H1 (cell line): ENCODE results near the gene VSNL1. TPM values are rescaled to one million over a fixed set of nuclear protein-coding genes. Genes with fewer than 3 reads are reported as not detected.

ENCODE experiments used
- polyA plus RNA-seq, 7 experiments: library from polyadenylated mRNA; depleted of rRNA in 3 of 7; stranded (reverse) in 5 of 7; unstranded in 2 of 7; fragments of >200 nt in 5 of 7; fragments of 200-250 nt in 2 of 7; gene quantifications; 1 replicate in 5 of 7; 2 replicates in 1 of 7; 4 replicates in 1 of 7; pipeline versions ENCODE4 v1.2.1 to v1.2.3, GENCODE V29; 2011 to 2013; ENCODE audit warnings: missing spikeins in 2 of 7, mixed read lengths in 2 of 7
- total RNA-seq: library from RNA; stranded (reverse); fragmentation: NEBNext Ultra II Directional; extraction: Animal tissue kit (Norgen Biotek cat#: 25700); gene quantifications from 2 replicates; pipeline ENCODE4 v1.2.1, GENCODE V29; 2021
- TF ChIP-seq, protein P1 (sequence below): fragments of 300-600 bp; sonication (generic); IDR thresholded peaks from 2 replicates; pipeline ENCODE4 v1.7.1; 2012; ENCODE audit warnings: low read length, moderate library complexity, mild to moderate bottlenecking, inconsistent platforms; ENCODE audit not compliant: insufficient replicate concordance

Gene VSNL1
- total and polyA plus RNA-seq, 2 of the 8 experiments (the other 6 are each of a cell fraction or from before 2014, with no cell fraction given) = 49.4 to 108 TPM

- TF ChIP-seq, protein P1, sequence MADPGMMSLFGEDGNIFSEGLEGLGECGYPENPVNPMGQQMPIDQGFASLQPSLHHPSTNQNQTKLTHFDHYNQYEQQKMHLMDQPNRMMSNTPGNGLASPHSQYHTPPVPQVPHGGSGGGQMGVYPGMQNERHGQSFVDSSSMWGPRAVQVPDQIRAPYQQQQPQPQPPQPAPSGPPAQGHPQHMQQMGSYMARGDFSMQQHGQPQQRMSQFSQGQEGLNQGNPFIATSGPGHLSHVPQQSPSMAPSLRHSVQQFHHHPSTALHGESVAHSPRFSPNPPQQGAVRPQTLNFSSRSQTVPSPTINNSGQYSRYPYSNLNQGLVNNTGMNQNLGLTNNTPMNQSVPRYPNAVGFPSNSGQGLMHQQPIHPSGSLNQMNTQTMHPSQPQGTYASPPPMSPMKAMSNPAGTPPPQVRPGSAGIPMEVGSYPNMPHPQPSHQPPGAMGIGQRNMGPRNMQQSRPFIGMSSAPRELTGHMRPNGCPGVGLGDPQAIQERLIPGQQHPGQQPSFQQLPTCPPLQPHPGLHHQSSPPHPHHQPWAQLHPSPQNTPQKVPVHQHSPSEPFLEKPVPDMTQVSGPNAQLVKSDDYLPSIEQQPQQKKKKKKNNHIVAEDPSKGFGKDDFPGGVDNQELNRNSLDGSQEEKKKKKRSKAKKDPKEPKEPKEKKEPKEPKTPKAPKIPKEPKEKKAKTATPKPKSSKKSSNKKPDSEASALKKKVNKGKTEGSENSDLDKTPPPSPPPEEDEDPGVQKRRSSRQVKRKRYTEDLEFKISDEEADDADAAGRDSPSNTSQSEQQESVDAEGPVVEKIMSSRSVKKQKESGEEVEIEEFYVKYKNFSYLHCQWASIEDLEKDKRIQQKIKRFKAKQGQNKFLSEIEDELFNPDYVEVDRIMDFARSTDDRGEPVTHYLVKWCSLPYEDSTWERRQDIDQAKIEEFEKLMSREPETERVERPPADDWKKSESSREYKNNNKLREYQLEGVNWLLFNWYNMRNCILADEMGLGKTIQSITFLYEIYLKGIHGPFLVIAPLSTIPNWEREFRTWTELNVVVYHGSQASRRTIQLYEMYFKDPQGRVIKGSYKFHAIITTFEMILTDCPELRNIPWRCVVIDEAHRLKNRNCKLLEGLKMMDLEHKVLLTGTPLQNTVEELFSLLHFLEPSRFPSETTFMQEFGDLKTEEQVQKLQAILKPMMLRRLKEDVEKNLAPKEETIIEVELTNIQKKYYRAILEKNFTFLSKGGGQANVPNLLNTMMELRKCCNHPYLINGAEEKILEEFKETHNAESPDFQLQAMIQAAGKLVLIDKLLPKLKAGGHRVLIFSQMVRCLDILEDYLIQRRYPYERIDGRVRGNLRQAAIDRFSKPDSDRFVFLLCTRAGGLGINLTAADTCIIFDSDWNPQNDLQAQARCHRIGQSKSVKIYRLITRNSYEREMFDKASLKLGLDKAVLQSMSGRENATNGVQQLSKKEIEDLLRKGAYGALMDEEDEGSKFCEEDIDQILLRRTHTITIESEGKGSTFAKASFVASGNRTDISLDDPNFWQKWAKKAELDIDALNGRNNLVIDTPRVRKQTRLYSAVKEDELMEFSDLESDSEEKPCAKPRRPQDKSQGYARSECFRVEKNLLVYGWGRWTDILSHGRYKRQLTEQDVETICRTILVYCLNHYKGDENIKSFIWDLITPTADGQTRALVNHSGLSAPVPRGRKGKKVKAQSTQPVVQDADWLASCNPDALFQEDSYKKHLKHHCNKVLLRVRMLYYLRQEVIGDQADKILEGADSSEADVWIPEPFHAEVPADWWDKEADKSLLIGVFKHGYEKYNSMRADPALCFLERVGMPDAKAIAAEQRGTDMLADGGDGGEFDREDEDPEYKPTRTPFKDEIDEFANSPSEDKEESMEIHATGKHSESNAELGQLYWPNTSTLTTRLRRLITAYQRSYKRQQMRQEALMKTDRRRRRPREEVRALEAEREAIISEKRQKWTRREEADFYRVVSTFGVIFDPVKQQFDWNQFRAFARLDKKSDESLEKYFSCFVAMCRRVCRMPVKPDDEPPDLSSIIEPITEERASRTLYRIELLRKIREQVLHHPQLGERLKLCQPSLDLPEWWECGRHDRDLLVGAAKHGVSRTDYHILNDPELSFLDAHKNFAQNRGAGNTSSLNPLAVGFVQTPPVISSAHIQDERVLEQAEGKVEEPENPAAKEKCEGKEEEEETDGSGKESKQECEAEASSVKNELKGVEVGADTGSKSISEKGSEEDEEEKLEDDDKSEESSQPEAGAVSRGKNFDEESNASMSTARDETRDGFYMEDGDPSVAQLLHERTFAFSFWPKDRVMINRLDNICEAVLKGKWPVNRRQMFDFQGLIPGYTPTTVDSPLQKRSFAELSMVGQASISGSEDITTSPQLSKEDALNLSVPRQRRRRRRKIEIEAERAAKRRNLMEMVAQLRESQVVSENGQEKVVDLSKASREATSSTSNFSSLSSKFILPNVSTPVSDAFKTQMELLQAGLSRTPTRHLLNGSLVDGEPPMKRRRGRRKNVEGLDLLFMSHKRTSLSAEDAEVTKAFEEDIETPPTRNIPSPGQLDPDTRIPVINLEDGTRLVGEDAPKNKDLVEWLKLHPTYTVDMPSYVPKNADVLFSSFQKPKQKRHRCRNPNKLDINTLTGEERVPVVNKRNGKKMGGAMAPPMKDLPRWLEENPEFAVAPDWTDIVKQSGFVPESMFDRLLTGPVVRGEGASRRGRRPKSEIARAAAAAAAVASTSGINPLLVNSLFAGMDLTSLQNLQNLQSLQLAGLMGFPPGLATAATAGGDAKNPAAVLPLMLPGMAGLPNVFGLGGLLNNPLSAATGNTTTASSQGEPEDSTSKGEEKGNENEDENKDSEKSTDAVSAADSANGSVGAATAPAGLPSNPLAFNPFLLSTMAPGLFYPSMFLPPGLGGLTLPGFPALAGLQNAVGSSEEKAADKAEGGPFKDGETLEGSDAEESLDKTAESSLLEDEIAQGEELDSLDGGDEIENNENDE = no peak
These were observed 59.1 kb downstream of the VSNL1 start (continued) for GRCh38 chr2:17599617-17600016.
